Fibroblast of mammary gland (primary cell): ENCODE measurements around the gene CHI3L2.

Experiments used
- DNase-seq: peaks from one replicate; pipeline ENCODE4 v3.0.0-alpha.2; 2010; ENCODE audit warnings: low read depth
- H3K4me3 ChIP-seq: 2 replicates; pipeline ENCODE4 v1.5.1; 2011; ENCODE audit warnings: low read depth, mild to moderate bottlenecking, low read length, moderate library complexity; ENCODE audit not compliant: control insufficient read depth
- TF ChIP-seq, protein P1 (sequence below): conservative IDR thresholded peaks from 2 replicates; pipeline ENCODE4 v1.5.1; 2011; ENCODE audit warnings: low read depth, low read length, inconsistent platforms; ENCODE audit not compliant: control insufficient read depth, insufficient read depth

CHI3L2 gene

DNA sequence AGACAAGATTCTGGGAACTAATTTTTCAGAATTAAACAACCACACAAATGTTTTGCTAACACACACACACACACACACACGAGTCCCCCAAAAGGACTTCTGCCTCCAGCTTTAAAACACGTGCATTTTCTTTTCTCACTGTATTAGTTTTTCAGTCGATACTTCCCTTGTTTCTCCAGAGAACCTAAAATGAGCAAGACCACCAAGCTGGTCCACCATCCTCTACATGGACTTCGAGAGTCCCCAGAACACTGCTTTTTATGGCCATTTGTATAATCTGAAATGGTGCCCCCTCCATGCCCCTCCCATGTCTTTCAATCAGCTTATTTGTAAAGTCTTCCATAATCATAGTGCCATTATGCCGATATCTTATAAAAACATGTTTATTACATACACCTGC lies 10.8 kb upstream of the CHI3L2 start:
- TF ChIP-seq, protein P1, sequence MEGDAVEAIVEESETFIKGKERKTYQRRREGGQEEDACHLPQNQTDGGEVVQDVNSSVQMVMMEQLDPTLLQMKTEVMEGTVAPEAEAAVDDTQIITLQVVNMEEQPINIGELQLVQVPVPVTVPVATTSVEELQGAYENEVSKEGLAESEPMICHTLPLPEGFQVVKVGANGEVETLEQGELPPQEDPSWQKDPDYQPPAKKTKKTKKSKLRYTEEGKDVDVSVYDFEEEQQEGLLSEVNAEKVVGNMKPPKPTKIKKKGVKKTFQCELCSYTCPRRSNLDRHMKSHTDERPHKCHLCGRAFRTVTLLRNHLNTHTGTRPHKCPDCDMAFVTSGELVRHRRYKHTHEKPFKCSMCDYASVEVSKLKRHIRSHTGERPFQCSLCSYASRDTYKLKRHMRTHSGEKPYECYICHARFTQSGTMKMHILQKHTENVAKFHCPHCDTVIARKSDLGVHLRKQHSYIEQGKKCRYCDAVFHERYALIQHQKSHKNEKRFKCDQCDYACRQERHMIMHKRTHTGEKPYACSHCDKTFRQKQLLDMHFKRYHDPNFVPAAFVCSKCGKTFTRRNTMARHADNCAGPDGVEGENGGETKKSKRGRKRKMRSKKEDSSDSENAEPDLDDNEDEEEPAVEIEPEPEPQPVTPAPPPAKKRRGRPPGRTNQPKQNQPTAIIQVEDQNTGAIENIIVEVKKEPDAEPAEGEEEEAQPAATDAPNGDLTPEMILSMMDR = no peak
- no peak overlapping the region for H3K4me3 ChIP-seq
- no peak for DNase-seq

DNA sequence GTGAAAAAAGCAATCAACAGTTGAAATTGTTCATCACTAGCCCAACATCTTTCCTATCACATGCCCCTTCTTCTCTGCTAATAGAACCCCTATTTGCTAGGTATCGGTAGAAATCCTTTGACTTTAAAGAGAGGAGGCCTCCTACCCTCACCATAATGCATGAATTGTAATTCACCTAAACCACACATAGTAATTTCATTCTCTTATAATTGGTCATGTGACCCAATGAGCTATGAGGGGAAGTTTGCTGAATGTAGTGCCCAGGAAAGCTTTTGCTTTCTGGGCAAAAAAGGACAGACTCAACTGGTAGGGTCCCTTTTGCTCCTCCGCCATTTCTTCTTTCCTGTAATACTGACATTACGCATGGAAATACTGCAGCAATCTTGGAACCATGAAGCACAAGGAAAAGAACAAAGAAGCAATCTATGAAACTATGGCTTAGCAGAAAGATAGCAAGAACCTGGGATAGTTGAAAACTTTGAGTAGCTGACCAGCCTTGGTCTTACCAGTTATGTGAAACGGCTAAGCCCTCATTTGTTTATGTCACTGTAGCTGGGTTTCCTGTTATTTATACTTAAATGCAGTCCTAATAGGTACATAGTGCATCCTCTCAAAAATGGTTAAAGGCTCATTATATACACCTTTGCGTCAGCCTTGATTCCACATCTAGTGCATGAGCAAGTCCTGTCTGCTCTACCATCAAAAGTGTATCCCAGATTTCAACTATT lies 10.2 kb upstream of the CHI3L2 start:
- H3K4me3 ChIP-seq = no peak overlapping the region
- TF ChIP-seq, protein P1 = no peak
- DNase-seq = no peak

DNA sequence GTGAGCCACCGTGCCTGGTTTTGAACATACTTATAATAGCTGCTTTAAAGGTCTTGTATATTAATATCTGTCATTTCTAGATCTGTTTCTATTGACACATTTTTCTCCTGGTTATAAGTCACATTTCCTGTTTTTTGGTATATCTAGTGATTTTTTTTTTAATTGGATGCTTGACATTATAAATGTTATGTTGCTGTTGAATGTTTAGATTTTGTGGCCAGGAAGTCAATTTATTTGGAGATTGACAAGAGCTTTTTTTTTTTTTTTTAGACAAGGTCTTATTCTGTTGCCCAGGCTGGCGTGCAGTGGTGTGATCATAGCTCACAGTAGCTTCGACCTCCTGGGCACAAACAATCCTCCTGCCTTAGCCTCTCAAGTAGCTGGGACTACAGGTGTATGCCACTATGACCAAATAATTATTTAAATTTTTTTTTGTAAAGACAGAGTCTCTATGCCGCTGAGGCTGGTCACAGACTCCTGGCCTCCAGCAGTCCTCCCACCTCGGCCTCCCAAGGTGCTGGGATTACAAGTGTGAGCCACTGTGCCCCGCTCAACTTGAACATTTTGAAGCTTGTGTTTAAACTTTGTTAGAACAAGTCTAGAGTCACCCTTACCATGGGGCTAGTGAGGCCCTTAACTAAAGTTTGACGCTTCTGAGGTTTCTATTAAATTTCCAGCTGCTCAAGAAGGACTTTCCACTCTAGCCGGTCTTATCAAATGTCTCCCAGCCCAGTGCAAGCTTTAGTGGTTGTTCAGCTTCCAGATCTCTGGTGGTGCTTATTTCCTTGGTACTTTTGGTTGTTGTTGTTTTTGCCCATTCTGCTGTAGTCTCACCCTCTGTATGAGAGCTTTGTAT lies 8.6 kb upstream of the CHI3L2 start:
- TF ChIP-seq, protein P1 = no peak
- no peak for DNase-seq
- H3K4me3 ChIP-seq = no peak overlapping the region

DNA sequence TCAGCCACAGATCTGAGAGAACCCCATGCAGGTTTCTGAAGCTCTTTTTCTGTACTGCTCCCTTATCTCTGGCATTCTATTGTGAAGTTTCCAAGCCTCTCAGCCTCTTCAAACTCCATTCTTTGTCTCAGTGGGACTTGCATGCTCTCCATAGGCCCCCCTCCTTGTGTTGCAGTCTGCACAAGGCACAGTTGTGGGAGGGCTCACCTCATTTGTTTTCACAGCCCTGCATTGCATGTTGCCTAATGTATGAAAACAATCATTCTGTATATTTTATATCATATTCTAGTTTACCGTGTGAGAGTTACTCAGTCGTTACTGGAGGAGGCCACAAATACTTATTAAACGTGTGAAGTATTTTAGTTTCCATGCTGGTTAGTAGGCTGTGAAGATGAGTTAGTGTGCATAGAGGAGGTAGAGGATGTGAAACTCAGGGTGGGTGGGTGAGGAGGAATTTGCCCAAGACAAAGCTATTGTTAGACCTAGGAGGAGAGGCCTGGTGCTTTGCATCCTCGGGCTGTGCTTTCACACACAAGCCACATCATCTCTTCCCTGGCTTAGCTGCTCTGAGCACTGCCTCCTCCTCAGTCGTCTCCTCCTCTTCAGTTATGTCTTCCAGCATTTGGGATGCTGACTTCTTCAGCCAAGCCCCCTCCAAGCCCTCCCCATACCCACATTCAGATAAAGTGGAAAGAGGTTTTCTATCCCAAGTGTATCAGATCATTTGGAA lies 7.8 kb upstream of the CHI3L2 start:
- no peak for DNase-seq
- TF ChIP-seq, protein P1 = no peak
- H3K4me3 ChIP-seq = no peak overlapping the region

GRCh38 chr1:111220302-111220890 lies 7.1 kb upstream of the CHI3L2 start:
- TF ChIP-seq, protein P1 = no peak
- H3K4me3 ChIP-seq = no peak overlapping the region
- no peak for DNase-seq

DNA sequence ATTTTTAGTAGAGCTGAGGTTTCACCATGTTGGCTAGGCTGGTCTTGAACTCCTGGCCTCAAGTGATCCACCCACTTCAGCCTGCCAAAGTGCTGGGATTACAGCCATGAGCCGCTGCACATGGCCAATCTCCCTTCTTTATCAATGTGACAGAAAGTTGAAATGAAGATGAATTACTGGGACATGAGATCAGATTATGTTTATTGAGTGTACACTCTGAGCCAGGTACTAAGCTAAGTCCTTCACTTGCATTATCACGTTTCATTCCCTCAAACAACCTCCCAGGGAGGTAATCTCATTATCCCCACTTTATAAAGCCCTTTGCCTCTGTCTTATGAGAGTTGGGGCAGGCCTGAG lies 6.3 kb upstream of the CHI3L2 start:
- TF ChIP-seq, protein P1 = no peak
- no peak for DNase-seq
- no peak overlapping the region for H3K4me3 ChIP-seq
